ENCODE data around the gene HPCAL1. TPM values are rescaled to one million over a fixed set of nuclear protein-coding genes. Genes with fewer than 3 reads are reported as not detected.

Gene HPCAL1
- total and polyA plus RNA-seq, 2 of the 4 experiments (the other 2 are of a cell fraction), result 8.2 to 33.7 TPM

GRCh38 chr2:10355471-10356438 lies 53.1 kb downstream of the HPCAL1 start:
- ChIA-PET POLR2A (ENCODE audit: unreplicated experiment) (no interaction called here), CTCF (no interaction called here)
- no peak overlapping the region for H3K14ac ChIP-seq (replicated peaks; ENCODE audit: low read depth, low read length)
- WGBS, 2 experiments (ENCODE audit: extremely low coverage in 2 of 2, insufficient read length in 1 of 2), result 74% methylated on average over 2 of the region's 16 CpGs; no CpG with 5 or more reads in 1 of the 2 experiments
- no peak overlapping the region for H4K8ac ChIP-seq (ENCODE audit: low read depth in 2 of 2, low read length in 2 of 2)
- no peak for TF ChIP-seq CHD1 (IDR thresholded peaks at IDR 0.05; ENCODE audit: low read depth, low read length)
- TF ChIP-seq USF2 (IDR thresholded peaks at IDR 0.05; ENCODE audit: low read depth, low read length), result no peak
- TF ChIP-seq BHLHE40 (IDR thresholded peaks at IDR 0.05; ENCODE audit: low read depth, low read length), result no peak
- no peak for TF ChIP-seq CTCF (conservative IDR thresholded peaks at IDR 0.05; ENCODE audit: low read depth, low read length)
- TF ChIP-seq RCOR1 (IDR thresholded peaks at IDR 0.05; ENCODE audit: insufficient replicate concordance, low read length), result no peak
- TF ChIP-seq MXI1 (IDR thresholded peaks at IDR 0.05; ENCODE audit: borderline replicate concordance, low read depth, low read length), result no peak
- no peak for TF ChIP-seq NFE2L2 (IDR thresholded peaks at IDR 0.05; ENCODE audit: low read depth, low read length)
- no TSS peak for BruUV-seq (replicated peaks)
- no peak overlapping the region for H3K4me2 ChIP-seq (ENCODE audit: low read depth, low read length)
- no peak overlapping the region for H3K4ac ChIP-seq (ENCODE audit: low read depth, low read length)
- no peak overlapping the region for H4K5ac ChIP-seq (ENCODE audit: low read depth, low read length)
- peaks cover 21% of the 10 kb centered on the region for H4K20me1 ChIP-seq (ENCODE audit: insufficient read depth, low read length)
- peaks cover 3% of the 10 kb centered on the region; the same call in 1 of the 2 replicates for H3K9me1 ChIP-seq (ENCODE audit: insufficient read depth, low read length)
- dilution Hi-C loops (cut with HindIII; ENCODE audit: low sequenced_read_pairs, unreplicated experiment) (no loop called here), intact Hi-C loops (cut with micrococcal nuclease) (loop anchor here (1.0 kb wide), 1 partner anchor 43 kb away; no protein-coding TSS in a partner anchor), in situ Hi-C loops (cut with MboI; ENCODE audit: low sequenced_read_pairs) (no loop called here)
- H2AFZ ChIP-seq (replicated peaks; ENCODE audit: low read length, poor library complexity), result no peak overlapping the region
- H2BK5ac ChIP-seq (ENCODE audit: low read depth, low read length, poor library complexity, severe bottlenecking), result no peak overlapping the region
- DNase-seq (no peak), ATAC-seq (ENCODE audit: low read depth) (no peak)
- H3K36me3 ChIP-seq (ENCODE audit: control insufficient read depth, insufficient read depth, low read length), result no peaks in the 10 kb centered on the region; the same call in 1 of the 2 replicates
- peaks cover 1% of the 10 kb centered on the region; the same call in 1 of the 2 replicates for H3K4me1 ChIP-seq (ENCODE audit: control insufficient read depth, insufficient read depth, low read length)
- H3K27ac ChIP-seq (ENCODE audit: insufficient read depth, low read length), result no peak overlapping the region
- no peak overlapping the region for H2BK15ac ChIP-seq (ENCODE audit: low read depth, low read length)
- H3K4me3 ChIP-seq (ENCODE audit: insufficient read depth, low read depth, low read length), result no peak overlapping the region
- H3K23ac ChIP-seq (ENCODE audit: low read depth, low read length), result no peak overlapping the region
- no peak overlapping the region for H3K9ac ChIP-seq (ENCODE audit: low read depth, low read length)
- no peak overlapping the region for H2AK9ac ChIP-seq (replicated peaks; ENCODE audit: low read depth, low read length, poor library complexity)
- no peak overlapping the region for H2BK120ac ChIP-seq (ENCODE audit: low read depth, low read length)
- no peak overlapping the region for H3K18ac ChIP-seq (ENCODE audit: low read depth, low read length)
- peaks cover 5 to 28% of the 10 kb centered on the region in 2 experiments; a peak in 2 of 4 replicates for H3K79me1 ChIP-seq (ENCODE audit: low read depth in 1 of 2, low read length in 2 of 2)
- no peaks in the 10 kb centered on the region for H3K9me3 ChIP-seq (ENCODE audit: control insufficient read depth, insufficient read depth, low read length)
- H3K27me3 ChIP-seq (ENCODE audit: control insufficient read depth, insufficient read depth, low read length), result no peaks in the 10 kb centered on the region
- H3K56ac ChIP-seq (ENCODE audit: extremely low read depth, insufficient read depth, low read length), result no peak overlapping the region; the same call in 1 of the 2 replicates
- no peak overlapping the region for H2BK20ac ChIP-seq (ENCODE audit: low read depth, low read length)
- H2AK5ac ChIP-seq (ENCODE audit: low read depth, low read length), result no peak overlapping the region
- H4K91ac ChIP-seq (ENCODE audit: insufficient read depth, low read depth, low read length), result no peak overlapping the region
